Endothelial cell of umbilical vein (primary cell): ENCODE data around the gene FAM98C. TPM values are rescaled to one million over a fixed set of nuclear protein-coding genes. Genes with fewer than 3 reads are reported as not detected.

Experiments used
- BruUV-seq: library from RNA; stranded (reverse); fragments of 400-500 nt; replicated peaks from 2 replicates; lab custom pipeline; 2021; lab: Mats Ljungman, UMichigan
- CTCF ChIA-PET: fragments of 300-600, 350-600 bp; sonication (Branson Sonifier 250); formaldehyde crosslinking; loops from one replicate; lab custom pipeline; 2021; ENCODE audit warnings: antibody characterized with exemption, inconsistent platforms; lab: Charles Lee
- POLR2A ChIA-PET: fragments of 300-600, 350-600 bp; sonication (Branson Sonifier 250); formaldehyde crosslinking; loops from one replicate; lab custom pipeline; 2021; ENCODE audit warnings: antibody characterized with exemption, inconsistent platforms; lab: Charles Lee
- DNase-seq: peaks from one replicate; pipeline ENCODE4 v3.0.0-alpha.2; 2011; ENCODE audit warnings: low read depth, low spot score
- FAIRE-seq: peaks from 2 replicates; lab custom pipeline; 2011; peaks lifted over from hg19 to GRCh38; lab: Jason Lieb, UNC
- H2AFZ ChIP-seq: 2 replicates; pipeline ENCODE4 v1.6.0; 2012; ENCODE audit warnings: low read depth, low read length, control low read depth, inconsistent platforms
- H3K27ac ChIP-seq: 2 replicates; pipeline ENCODE4 v1.5.1; 2011; ENCODE audit warnings: low read depth, mild to moderate bottlenecking, control low read depth, low read length, moderate library complexity; ENCODE audit not compliant: insufficient read depth
- H3K27me3 ChIP-seq, 2 experiments: 2 replicates each; pipeline versions ENCODE4 v1.6.0 to v1.6.1; 2011; ENCODE audit warnings: low read length in 2 of 2, mixed read lengths in 1 of 2; ENCODE audit not compliant: control insufficient read depth in 2 of 2, insufficient read depth in 2 of 2
- H3K36me3 ChIP-seq, 2 experiments: 2 replicates in 1 of 2; 3 replicates in 1 of 2; pipeline ENCODE4 v1.5.1; 2011; ENCODE audit warnings: low read length in 2 of 2, mild to moderate bottlenecking in 1 of 2, moderate library complexity in 1 of 2; ENCODE audit not compliant: control insufficient read depth in 2 of 2, insufficient read depth in 2 of 2; ENCODE audit errors: extremely low read depth in 1 of 2
- H3K4me1 ChIP-seq: 3 replicates; pipeline ENCODE4 v1.5.1; 2011; ENCODE audit warnings: mild to moderate bottlenecking, low read length; ENCODE audit not compliant: control insufficient read depth, insufficient read depth; ENCODE audit errors: extremely low read depth
- H3K4me2 ChIP-seq: 2 replicates; pipeline ENCODE4 v1.6.1; 2011; ENCODE audit warnings: low read length, control low read depth, mixed read lengths; ENCODE audit not compliant: insufficient read depth
- H3K4me3 ChIP-seq, 3 experiments: fragments of 200-600 bp in 1 of 3; sonication (generic), shearing (Covaris generic) in 1 of 3; replicated peaks in 1 of 3; 2 replicates each; pipeline ENCODE4 v1.5.1; 2011 to 2016; ENCODE audit warnings: control low read depth in 3 of 3, low read length in 3 of 3, mild to moderate bottlenecking in 2 of 3, inconsistent platforms in 1 of 3, low read depth in 1 of 3, moderate library complexity in 1 of 3; ENCODE audit not compliant: insufficient read depth in 1 of 3
- H3K79me2 ChIP-seq: 2 replicates; pipeline ENCODE4 v1.6.0; 2012; ENCODE audit warnings: low read length, inconsistent platforms; ENCODE audit not compliant: control insufficient read depth, insufficient read depth
- H3K9ac ChIP-seq: replicated peaks from 2 replicates; pipeline ENCODE3; 2011; ENCODE audit warnings: low read length, control low read depth; ENCODE audit not compliant: insufficient read depth; ENCODE audit errors: extremely low read depth
- H3K9me1 ChIP-seq: replicated peaks from 3 replicates; pipeline ENCODE4 v1.6.0; 2011; ENCODE audit warnings: mild to moderate bottlenecking, low read length; ENCODE audit not compliant: control insufficient read depth, insufficient read depth; ENCODE audit errors: extremely low read depth
- H3K9me3 ChIP-seq: replicated peaks from 2 replicates; pipeline ENCODE4 v1.5.1; 2012; ENCODE audit warnings: low read length, inconsistent platforms; ENCODE audit not compliant: control insufficient read depth, insufficient read depth
- H4K20me1 ChIP-seq: replicated peaks from 2 replicates; pipeline ENCODE3; 2011; ENCODE audit warnings: mild to moderate bottlenecking, low read length; ENCODE audit not compliant: control insufficient read depth, insufficient read depth; ENCODE audit errors: extremely low read depth
- FOS ChIP-seq: IDR thresholded peaks from 2 replicates; pipeline ENCODE4 v1.6.1; 2011; ENCODE audit warnings: mild to moderate bottlenecking, low read length, moderate library complexity, borderline replicate concordance; ENCODE audit not compliant: insufficient read depth
- GATA2 ChIP-seq: IDR thresholded peaks from 2 replicates; pipeline ENCODE4 v1.7.0; 2011; ENCODE audit warnings: low read depth, mild to moderate bottlenecking, moderate library complexity, mixed read lengths, low read length; ENCODE audit not compliant: insufficient read length, insufficient read depth
- JUN ChIP-seq: IDR thresholded peaks from 2 replicates; pipeline ENCODE4 v1.6.1; 2011; ENCODE audit warnings: borderline replicate concordance, low read depth; ENCODE audit not compliant: insufficient read length, insufficient read depth
- MAX ChIP-seq: IDR thresholded peaks from 2 replicates; pipeline ENCODE4 v1.6.1; 2011; ENCODE audit not compliant: insufficient read depth, insufficient read length
- POLR2A ChIP-seq: IDR thresholded peaks from 2 replicates; pipeline ENCODE4 v1.6.1; 2012; ENCODE audit warnings: low read depth, mild to moderate bottlenecking, control low read depth, low read length
- POLR2AphosphoS5 ChIP-seq: IDR thresholded peaks from 2 replicates; pipeline ENCODE4 v1.6.1; 2012; ENCODE audit warnings: low read depth, mild to moderate bottlenecking, control low read depth, low read length, moderate library complexity; ENCODE audit not compliant: insufficient read depth
- dilution Hi-C: fragments of 300-500 bp; cut with MboI; formaldehyde crosslinking; loops from one replicate; pipeline ENCODE4 v1.15.0; 2019; ENCODE audit warnings: low sequenced_read_pairs; ENCODE audit not compliant: extremely low pct_ligation_motif_present
- intact Hi-C: fragments of 100-400 bp; cut with micrococcal nuclease; formaldehyde crosslinking; loops from one replicate; pipeline ENCODE4 v1.10.0; 2022
- polyA plus RNA-seq, 4 experiments: library from polyadenylated mRNA; depleted of rRNA in 3 of 4; stranded (reverse) in 3 of 4; unstranded in 1 of 4; fragments of >200 nt; gene quantifications; 2 replicates each; pipeline versions ENCODE4 v1.2.1 to v1.2.3, GENCODE V29; 2011 to 2012; ENCODE audit warnings: missing spikeins in 1 of 4
- total RNA-seq: library from RNA; stranded (reverse); gene quantifications from 2 replicates; pipeline ENCODE4 v1.2.3, GENCODE V29; 2021
- TF ChIP-seq, protein P1 (sequence below), 2 donors: IDR thresholded peaks; 1 replicate in 1 of 2; 2 replicates in 1 of 2; pipeline ENCODE4 v1.5.1; 2011; ENCODE audit warnings: low read length in 2 of 2, mild to moderate bottlenecking in 2 of 2, moderate library complexity in 2 of 2, control low read depth in 1 of 2, inconsistent platforms in 1 of 2, low read depth in 1 of 2; ENCODE audit not compliant: insufficient read depth in 1 of 2; ENCODE audit errors: extremely low read depth in 1 of 2

The FAM98C gene
- total and polyA plus RNA-seq, 2 donors (not counting 3 experiments of a cell fraction or from before 2014, with no cell fraction given): 12.6 to 13.0 TPM

GRCh38 chr19:38434549-38435051 lies 31.7 kb downstream of the FAM98C start:
- no peak for DNase-seq
- Histone ChIP-seq H2AFZ (no peak overlapping the region), H3K79me2 (no peaks in the 10 kb centered on the region), H3K27ac (no peak overlapping the region), H3K9me1 (no peaks in the 10 kb centered on the region), H3K4me1 (no peaks in the 10 kb centered on the region), H3K9ac (no peak overlapping the region), H4K20me1 (no peaks in the 10 kb centered on the region), H3K4me3 (no peak overlapping the region), H3K36me3 (no peaks in the 10 kb centered on the region), H3K27me3 (peaks cover 4 to 5% of the 10 kb centered on the region in 2 experiments), H3K9me3 (no peaks in the 10 kb centered on the region), H3K4me2 (no peak overlapping the region)
- POLR2A ChIA-PET: no interaction called here
- intact Hi-C loops: no loop called here
- CTCF ChIA-PET: no interaction called here
- FAIRE-seq: no peak
- dilution Hi-C loops: no loop called here
- TF ChIP-seq FOS (no peak), JUN (no peak), MAX (no peak), GATA2 (no peak), POLR2AphosphoS5 (no peak), POLR2A (no peak)
- TF ChIP-seq, protein P1, sequence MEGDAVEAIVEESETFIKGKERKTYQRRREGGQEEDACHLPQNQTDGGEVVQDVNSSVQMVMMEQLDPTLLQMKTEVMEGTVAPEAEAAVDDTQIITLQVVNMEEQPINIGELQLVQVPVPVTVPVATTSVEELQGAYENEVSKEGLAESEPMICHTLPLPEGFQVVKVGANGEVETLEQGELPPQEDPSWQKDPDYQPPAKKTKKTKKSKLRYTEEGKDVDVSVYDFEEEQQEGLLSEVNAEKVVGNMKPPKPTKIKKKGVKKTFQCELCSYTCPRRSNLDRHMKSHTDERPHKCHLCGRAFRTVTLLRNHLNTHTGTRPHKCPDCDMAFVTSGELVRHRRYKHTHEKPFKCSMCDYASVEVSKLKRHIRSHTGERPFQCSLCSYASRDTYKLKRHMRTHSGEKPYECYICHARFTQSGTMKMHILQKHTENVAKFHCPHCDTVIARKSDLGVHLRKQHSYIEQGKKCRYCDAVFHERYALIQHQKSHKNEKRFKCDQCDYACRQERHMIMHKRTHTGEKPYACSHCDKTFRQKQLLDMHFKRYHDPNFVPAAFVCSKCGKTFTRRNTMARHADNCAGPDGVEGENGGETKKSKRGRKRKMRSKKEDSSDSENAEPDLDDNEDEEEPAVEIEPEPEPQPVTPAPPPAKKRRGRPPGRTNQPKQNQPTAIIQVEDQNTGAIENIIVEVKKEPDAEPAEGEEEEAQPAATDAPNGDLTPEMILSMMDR (IDR thresholded peaks at IDR 0.05; ENCODE audit: extremely low read depth in 1 of 2, insufficient read depth in 1 of 2, low read depth in 1 of 2, low read length in 2 of 2): no peak
- no TSS peak for BruUV-seq
